MM.1S (cell line): ENCODE measurements around the gene LDHAL6B.

Experiments used
- CTCF ChIP-seq: fragments of 300-600 bp; sonication (generic); IDR thresholded peaks from 2 replicates; pipeline ENCODE4 v1.5.1; 2016; ENCODE audit warnings: antibody characterized with exemption, low read length, mixed read lengths
- EZH2 ChIP-seq: fragments of 300-600 bp; sonication (generic); optimal IDR thresholded peaks from 2 replicates; pipeline ENCODE3; 2017; ENCODE audit warnings: low read depth, mild to moderate bottlenecking, antibody characterized with exemption, low read length, mixed read lengths
- EZH2phosphoT487 ChIP-seq: fragments of 300-600 bp; sonication (generic); IDR thresholded peaks from 2 replicates; pipeline ENCODE4 v1.6.1; 2018; ENCODE audit warnings: antibody characterized with exemption, low read length

- no peak for TF ChIP-seq CTCF
- no peak for TF ChIP-seq EZH2
- no peak for TF ChIP-seq EZH2phosphoT487
These were observed 30.6 kb downstream of the LDHAL6B start for GRCh38 chr15:59237119-59237855.
